Activated effector memory CD4-positive, alpha-beta T cell treated with Interleukin-2 at 50 U/mL for 16 hours (primary cell): ENCODE data around the gene FRYL.
"Not testable (repeated sequence)": the region's sequence is repeated elsewhere in the genome, so short reads cannot be mapped to it uniquely, and the experiment has no call there.

Experiments used
- DNase-seq: peaks from one replicate; pipeline ENCODE4 v3.0.0-alpha.2; 2020

FRYL gene

GRCh38 chr4:48483006-48483776 lies 296.9 kb downstream of the FRYL start, which contains the start of gene SLC10A4:
TSS of gene SLC10A4 (plus strand) at chr4:48483343. CDS start at chr4:48483562, 219 bp downstream.
- DNase-seq, result no peak

GRCh38 chr4:48481581-48481980 lies 298.5 kb downstream of the FRYL start:
- no peak for DNase-seq

GRCh38 chr4:48478273-48478672 lies 301.8 kb downstream of the FRYL start:
- DNase-seq, result no peak

- DNase-seq, result no peak
Measured at GRCh38 chr4:48475770-48476169, 304.3 kb downstream of the FRYL start.

- no peak for DNase-seq
Measured at GRCh38 chr4:48472794-48473193, 307.3 kb downstream of the FRYL start.

- DNase-seq, result no peak
Measured at GRCh38 chr4:48470570-48470969, 309.5 kb downstream of the FRYL start.

GRCh38 chr4:48470137-48470536 lies 309.9 kb downstream of the FRYL start:
- DNase-seq, result no peak

GRCh38 chr4:48467891-48468290 lies 312.2 kb downstream of the FRYL start:
- no peak for DNase-seq

- DNase-seq, result no peak
Measured at GRCh38 chr4:48467442-48467841, 312.6 kb downstream of the FRYL start.

GRCh38 chr4:48462363-48462762 lies 317.7 kb downstream of the FRYL start:
- DNase-seq, result no peak

GRCh38 chr4:48461000-48461399 lies 319.1 kb downstream of the FRYL start:
- no peak for DNase-seq

- no peak for DNase-seq
Measured at GRCh38 chr4:48454591-48454990, 325.5 kb downstream of the FRYL start.

- not testable (repeated sequence) for DNase-seq
Measured at GRCh38 chr4:48451656-48452055, 328.4 kb downstream of the FRYL start.

- no peak for DNase-seq
Measured at GRCh38 chr4:48450740-48451139, 329.3 kb downstream of the FRYL start.

GRCh38 chr4:48449151-48449550 lies 330.9 kb downstream of the FRYL start:
- no peak for DNase-seq
